PFSK-1 (cell line): ENCODE measurements around the gene RANBP17.

Source experiments
- FOXP2 ChIP-seq: optimal IDR thresholded peaks from 2 replicates; pipeline ENCODE3; 2011; ENCODE audit warnings: borderline replicate concordance, control low read depth, inconsistent platforms; ENCODE audit not compliant: insufficient read depth; ENCODE audit errors: extremely low read length, extremely low read depth
- POLR2AphosphoS5 ChIP-seq: IDR thresholded peaks from 2 replicates; pipeline ENCODE4 v1.6.1; 2012; ENCODE audit warnings: low read depth, mild to moderate bottlenecking, control low read depth, low read length, moderate library complexity
- SIN3A ChIP-seq: IDR thresholded peaks from 2 replicates; pipeline ENCODE4 v1.6.1; 2012; ENCODE audit warnings: mild to moderate bottlenecking, low read length, moderate library complexity, borderline replicate concordance; ENCODE audit not compliant: insufficient read depth
- TAF1 ChIP-seq: IDR thresholded peaks from 2 replicates; pipeline ENCODE4 v1.6.1; 2012; ENCODE audit warnings: low read length, control low read depth, borderline replicate concordance; ENCODE audit not compliant: insufficient read depth
- TF ChIP-seq, protein P1 (sequence below), 2 experiments: IDR thresholded peaks; 2 replicates each; pipeline versions ENCODE4 v1.6.1 to v1.8.0; 2011 to 2012; ENCODE audit warnings: low read depth in 2 of 2, low read length in 2 of 2, control low read depth in 1 of 2, inconsistent platforms in 1 of 2, mild to moderate bottlenecking in 1 of 2, moderate library complexity in 1 of 2; ENCODE audit not compliant: insufficient read depth in 1 of 2

GRCh38 chr5:171299228-171299627 lies 437.4 kb downstream of the RANBP17 start:
- TF ChIP-seq POLR2AphosphoS5 (no peak), TAF1 (no peak), FOXP2 (no peak), SIN3A (no peak)
- TF ChIP-seq, protein P1, sequence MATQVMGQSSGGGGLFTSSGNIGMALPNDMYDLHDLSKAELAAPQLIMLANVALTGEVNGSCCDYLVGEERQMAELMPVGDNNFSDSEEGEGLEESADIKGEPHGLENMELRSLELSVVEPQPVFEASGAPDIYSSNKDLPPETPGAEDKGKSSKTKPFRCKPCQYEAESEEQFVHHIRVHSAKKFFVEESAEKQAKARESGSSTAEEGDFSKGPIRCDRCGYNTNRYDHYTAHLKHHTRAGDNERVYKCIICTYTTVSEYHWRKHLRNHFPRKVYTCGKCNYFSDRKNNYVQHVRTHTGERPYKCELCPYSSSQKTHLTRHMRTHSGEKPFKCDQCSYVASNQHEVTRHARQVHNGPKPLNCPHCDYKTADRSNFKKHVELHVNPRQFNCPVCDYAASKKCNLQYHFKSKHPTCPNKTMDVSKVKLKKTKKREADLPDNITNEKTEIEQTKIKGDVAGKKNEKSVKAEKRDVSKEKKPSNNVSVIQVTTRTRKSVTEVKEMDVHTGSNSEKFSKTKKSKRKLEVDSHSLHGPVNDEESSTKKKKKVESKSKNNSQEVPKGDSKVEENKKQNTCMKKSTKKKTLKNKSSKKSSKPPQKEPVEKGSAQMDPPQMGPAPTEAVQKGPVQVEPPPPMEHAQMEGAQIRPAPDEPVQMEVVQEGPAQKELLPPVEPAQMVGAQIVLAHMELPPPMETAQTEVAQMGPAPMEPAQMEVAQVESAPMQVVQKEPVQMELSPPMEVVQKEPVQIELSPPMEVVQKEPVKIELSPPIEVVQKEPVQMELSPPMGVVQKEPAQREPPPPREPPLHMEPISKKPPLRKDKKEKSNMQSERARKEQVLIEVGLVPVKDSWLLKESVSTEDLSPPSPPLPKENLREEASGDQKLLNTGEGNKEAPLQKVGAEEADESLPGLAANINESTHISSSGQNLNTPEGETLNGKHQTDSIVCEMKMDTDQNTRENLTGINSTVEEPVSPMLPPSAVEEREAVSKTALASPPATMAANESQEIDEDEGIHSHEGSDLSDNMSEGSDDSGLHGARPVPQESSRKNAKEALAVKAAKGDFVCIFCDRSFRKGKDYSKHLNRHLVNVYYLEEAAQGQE (IDR thresholded peaks at IDR 0.05; ENCODE audit: insufficient read depth in 1 of 2, low read depth in 2 of 2, low read length in 2 of 2) = no peak
